NCI-H2227 (cell line): Measurements from ENCODE around the gene GGA1.

Experiments used
- DNase-seq: peaks from one replicate; lab custom pipeline; 2025; ENCODE audit not compliant: unreplicated experiment; lab: John Stamatoyannopoulos, UW

The GGA1 gene

GRCh38 chr22:37608477-37609239 lies at the start of gene GGA1:
Gene GGA1 (plus strand): TSS chr22:37608834. CDS start chr22:37608861, 27 bp downstream.
- peak; percentile 96 for DNase-seq

- DNase-seq: no peak
Measured at GRCh38 chr22:37559521-37559900, 49.1 kb upstream of the GGA1 start.

GRCh38 chr22:37559901-37560607 lies 48.6 kb upstream of the GGA1 start, which contains the start of gene CDC42EP1:
Gene CDC42EP1 (plus strand): TSS chr22:37560480. CDS start chr22:37566350, 5,870 bp downstream.
- peak; percentile 46 for DNase-seq

- DNase-seq: no peak
Measured at GRCh38 chr22:37560608-37561211, 47.9 kb upstream of the GGA1 start.

GRCh38 chr22:37561212-37562048 lies 47.2 kb upstream of the GGA1 start:
- DNase-seq: peak; percentile 73

GRCh38 chr22:37562049-37562875 lies 46.4 kb upstream of the GGA1 start:
- DNase-seq: no peak

GRCh38 chr22:37563153-37564081 lies 45.2 kb upstream of the GGA1 start:
- no peak for DNase-seq

GRCh38 chr22:37564111-37564711 lies 44.4 kb upstream of the GGA1 start:
- no peak for DNase-seq

- DNase-seq: no peak
Measured at GRCh38 chr22:37565830-37566229, 42.8 kb upstream of the GGA1 start.

GRCh38 chr22:37566329-37566837 lies 42.3 kb upstream of the GGA1 start:
- no peak for DNase-seq

GRCh38 chr22:37566903-37567798 lies 41.5 kb upstream of the GGA1 start:
- peak; percentile 77 for DNase-seq

GRCh38 chr22:37568012-37568411 lies 40.6 kb upstream of the GGA1 start:
- DNase-seq: no peak

GRCh38 chr22:37568448-37569008 lies 40.1 kb upstream of the GGA1 start:
- DNase-seq: no peak

- DNase-seq: no peak
Measured at GRCh38 chr22:37569009-37569920, 39.4 kb upstream of the GGA1 start.

GRCh38 chr22:37569921-37570660 lies 38.5 kb upstream of the GGA1 start:
- DNase-seq: no peak

- no peak for DNase-seq
Measured at GRCh38 chr22:37570661-37570976, 38.0 kb upstream of the GGA1 start.
